ENCODE data around the gene JUP.
A peak's percentile ranks its signal among the peaks of the same experiment; 100 is the strongest.

Gene JUP

DNA sequence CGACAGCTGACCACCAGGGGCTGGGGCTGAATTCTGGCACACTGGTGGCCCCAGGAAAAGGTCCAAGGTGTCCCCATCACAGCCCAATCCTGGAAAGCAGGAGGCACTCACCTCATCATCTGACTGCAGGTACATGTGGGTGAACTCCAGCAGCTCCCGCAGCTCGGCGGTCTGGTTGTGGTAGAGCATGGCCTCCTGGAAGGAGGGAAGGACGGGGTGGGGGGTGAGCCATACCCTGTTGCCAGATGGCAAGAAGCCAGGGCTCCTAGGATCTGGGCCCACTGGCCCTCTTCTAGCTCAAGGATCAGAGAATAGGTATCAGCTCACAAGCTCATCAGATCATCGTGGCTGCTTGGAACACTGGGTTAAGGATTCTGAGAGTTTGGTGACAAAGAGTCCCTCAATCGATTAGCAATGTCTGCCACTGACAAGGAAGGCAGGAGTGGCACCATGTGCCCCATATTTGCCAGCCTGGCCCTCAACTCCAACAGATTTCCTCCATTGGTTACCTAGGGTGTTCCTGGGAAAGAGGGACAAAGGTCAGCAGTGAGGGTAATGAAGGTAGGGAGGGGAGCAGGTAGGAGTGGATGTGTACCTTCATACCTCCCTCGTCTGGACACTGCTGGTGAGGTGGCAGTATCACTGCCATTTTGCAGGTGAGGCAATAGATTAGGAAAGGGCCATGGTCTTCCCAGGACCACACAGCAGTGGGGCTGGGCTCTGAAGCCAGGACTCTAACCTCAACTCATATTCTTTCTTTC is 20.4 kb upstream of the JUP start:
- DNase-seq, result no peak

DNA sequence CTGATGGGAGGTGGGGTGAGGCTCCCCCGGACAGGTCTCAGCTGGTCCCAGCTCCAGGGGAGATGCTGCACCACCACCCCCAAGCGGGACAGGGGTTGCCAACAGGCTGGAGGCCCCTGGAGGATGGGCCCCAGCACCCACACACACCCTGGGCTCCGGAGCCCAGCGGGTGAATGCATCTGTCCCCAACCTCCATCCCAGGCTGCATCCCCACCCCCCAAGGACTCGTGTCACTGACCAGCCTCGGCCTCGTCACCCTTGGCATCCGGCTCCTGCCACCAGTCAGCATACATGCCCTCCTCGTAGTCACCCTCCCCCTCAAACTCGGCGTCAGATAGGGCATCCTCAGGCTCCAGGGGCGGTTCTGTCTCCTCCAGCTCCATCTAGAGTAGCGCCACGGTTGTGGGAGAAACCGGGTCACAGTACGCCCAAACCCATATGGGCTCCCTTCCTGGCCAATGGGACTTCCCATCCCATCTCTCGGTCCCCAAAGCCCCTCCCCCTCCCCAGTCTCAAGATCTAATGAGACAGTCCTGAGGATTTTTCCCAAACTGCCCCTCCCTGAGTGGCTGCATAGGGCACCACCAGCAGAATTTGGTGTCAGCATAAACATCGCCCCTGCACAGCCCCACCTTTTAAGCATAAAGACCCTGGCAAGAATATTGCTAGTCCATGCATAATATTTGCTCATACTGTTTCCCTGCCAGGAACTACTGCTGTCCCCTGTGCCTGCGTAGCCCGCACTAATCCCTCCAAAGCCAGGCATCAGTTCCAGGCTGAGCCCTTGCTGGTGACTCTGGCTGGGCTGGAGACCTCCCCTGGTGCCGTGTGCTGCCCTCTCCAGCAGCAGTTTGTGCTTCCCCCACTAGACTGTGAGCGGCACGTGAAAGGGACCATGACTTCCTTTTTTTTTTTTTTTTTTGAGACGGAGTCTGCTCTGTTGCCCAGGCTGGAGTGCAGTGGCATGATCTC is 16.8 kb upstream of the JUP start:
- no peak for DNase-seq

DNA sequence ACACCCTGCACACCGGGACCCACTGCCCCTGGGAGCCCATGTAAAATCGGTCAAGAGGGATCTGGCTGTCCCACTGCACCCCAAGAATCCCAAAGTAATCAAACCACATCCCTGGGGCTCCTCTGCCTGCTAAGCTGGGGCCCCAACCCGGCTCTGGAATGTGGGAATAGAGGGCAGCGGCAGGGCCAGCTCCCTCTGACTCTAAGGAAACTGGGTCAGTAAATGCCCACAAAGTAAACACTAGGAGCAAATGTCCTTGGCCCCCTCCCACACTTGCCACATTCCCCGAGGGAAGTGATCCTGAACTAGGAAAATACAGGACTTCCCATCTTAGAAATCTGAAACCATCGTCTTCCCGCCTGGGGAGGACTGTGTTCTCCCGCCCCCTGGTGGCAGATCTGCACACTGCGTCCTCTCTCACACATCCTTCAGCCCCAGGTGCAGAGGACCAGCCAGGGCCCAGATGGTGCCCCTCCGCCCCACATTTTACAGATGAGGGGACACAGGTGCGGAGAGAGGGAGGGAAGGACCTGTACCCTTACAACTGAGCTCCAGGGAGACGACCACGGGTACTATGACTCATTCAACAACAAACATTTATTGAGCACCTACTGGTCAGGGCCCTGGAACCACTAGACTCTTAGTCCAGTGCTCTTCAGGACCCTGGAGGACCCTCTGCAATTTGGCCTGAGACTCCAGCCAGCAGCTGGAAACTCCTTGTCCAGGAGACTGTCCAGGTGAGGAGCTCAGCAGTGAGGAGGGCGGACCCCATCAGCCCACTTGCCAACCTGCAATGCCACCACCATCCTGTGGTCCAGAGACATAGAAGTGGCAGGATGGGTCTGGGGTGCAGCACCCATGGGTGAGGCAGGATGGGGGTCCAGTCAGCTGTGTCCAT is 15.1 kb upstream of the JUP start:
- peak; percentile 66 to 82 for DNase-seq

DNA sequence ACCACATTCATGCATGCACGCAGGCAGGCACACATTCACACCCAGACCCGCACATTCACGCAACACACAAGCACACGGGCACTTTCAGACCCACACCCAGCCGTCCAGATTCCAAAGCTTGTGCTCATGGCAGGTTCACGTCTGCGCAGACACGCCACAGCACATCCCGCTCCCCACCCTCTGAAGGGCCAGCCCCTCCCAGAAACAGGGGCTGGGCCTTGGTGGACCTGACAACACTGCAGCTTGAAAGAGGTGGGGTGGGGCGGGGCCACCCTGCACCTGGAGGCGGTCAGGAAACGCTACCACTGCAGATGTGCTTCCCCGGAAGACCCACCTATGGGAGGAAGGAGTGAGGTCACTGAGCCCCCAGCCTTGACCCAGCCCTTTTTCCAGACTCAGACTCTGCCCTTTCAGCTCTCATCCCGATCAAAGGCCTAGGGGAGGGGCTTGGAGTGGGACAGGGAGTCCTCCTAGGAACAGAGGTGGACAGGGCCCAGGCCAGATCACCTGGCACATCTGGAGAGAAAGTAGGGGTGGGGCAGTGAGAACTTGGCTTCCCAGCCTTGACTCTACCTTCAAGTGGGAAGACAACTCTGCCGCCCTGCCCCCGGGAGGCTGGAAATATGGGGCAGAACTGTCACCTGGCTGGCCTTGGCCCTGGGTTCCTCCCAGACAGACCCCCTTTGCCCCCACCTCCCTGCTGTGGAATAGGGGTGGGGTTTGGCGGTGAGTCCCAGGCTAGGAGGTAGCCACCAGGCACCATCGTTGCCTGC is 14.3 kb upstream of the JUP start:
- DNase-seq, result no peak

DNA sequence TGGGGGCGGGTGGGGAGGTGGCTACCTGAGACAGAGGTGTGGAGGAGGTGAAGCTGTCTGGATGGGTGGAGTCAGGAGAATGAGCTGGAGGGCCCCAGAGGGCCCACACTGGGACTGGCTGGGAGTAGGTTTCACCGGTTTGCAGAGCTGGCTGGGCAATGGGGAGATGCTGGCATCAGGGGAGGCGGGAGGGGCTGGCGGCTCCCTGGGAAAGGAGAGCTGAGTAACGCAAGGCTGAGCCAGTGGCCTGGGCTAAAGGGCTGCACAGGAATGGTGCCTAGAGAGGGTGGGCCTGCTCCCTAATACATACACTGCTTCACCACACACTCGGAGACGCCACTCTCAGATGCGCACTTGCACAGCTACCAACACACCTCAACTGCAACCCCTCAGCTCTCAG is 12.9 kb upstream of the JUP start:
- no peak for DNase-seq

DNA sequence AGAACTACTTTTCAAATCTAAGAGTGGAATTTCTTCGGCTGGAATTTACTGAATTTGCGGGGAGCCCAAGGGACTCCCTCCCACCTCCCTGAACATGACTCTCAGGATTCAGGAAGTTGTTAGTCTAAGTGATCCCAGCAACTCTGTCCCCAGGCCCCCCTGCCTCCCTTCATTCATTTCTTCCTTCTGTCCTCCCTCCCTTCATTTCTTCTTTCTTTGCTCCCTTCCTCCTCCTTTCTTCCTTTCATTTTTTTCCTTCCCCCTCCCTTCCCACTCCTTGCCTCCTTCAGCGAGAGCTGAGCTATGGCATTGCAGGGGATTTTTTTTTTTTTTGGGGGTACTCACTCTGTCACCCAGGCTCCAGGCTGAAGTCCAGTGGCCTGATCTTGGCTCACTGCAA is 10.9 kb upstream of the JUP start:
- no peak for DNase-seq

DNA sequence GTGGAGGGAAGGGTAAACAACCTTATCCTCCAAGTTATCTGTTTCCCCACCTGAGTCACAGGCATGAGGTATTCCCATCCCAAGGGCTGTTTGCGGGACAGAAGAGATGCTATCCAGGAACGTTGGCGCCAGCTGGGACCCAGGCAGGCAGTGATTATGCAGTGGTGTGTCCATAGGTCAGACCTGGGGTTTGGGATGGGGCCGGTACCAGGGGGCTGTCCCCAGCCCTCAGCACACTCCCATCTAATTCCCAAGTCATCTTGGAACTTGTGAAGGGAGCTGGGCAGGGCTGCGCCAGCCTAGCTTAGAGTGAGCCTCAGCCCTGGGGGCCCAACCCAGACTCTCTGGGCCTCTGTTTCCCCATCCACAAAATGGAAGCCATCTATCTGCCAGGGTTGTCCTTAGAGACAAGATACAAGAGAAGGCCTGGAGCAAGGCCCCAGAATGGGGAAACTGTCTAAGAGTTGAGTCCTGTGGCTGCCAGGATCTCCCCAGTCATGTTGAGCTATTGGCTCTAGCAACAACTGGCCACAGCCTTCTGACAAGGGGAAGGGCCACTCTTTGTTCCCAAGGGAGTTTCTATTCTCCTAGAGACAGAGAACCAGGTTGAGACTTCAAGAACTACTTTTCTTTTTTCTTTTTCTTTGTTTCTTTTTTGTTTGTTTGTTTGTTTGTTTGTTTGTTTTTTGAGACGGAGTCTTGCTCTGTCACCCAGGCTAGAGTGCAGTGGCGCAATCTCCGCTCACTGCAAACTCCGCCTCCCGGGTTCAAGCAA is 9.8 kb upstream of the JUP start:
- no peak for DNase-seq

DNA sequence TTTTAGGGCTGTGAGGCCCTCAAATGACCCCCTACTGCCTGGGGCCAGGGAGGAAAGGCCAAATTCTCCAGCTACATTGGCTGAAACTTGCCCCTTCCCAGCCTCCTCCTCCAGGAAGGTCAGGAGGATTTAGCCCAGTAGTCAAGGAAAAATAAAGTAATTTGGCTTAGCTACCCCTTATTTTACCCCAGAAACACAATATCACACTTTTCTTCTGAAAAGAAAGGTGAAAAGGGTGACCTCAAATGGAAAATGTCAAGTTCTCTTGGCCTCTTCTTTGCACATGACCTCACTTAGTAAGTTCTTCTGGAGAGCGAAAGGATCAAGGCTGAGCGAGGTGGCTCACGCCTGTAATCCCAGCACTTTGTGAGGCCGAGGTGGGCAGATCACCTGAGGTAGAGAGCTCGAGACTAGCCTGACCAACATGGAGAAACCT is 8.0 kb upstream of the JUP start:
- no peak for DNase-seq

DNA sequence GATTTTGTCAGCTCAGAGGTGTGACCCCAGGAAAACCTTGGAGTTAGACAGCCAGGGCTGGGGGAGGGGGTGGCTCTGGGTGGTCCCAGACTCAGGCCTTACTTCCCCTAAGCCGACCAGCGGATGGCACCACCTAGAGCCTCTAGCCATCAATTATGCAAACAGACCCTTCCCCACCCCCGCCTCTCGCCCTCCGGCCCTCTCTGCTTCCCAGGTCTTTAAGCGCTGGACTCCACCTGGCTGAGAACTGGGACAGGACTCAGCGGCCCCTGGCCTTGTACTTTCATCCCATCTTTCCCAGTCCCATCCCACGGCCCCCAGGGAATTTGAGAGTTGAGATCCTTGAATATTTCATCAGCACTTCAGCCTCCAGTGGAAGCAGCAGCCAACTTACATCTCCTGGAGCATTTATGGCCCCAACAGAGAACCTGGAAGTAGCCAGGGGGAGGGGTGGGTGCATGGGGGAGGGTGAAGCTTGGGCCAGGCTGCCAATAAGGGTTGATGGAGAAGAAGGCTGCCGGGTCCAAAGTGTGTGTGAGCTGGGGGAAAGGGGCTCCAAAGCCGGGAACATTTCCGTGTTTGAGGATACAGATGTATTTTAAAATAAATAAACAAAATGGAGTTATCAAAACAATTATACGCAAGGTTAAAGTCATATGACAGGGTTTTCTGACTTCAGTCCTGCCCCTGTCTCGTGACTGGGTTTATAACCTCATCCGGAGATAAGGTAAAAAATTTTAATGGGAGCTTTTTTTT is 7.5 kb upstream of the JUP start:
- DNase-seq, result no peak

DNA sequence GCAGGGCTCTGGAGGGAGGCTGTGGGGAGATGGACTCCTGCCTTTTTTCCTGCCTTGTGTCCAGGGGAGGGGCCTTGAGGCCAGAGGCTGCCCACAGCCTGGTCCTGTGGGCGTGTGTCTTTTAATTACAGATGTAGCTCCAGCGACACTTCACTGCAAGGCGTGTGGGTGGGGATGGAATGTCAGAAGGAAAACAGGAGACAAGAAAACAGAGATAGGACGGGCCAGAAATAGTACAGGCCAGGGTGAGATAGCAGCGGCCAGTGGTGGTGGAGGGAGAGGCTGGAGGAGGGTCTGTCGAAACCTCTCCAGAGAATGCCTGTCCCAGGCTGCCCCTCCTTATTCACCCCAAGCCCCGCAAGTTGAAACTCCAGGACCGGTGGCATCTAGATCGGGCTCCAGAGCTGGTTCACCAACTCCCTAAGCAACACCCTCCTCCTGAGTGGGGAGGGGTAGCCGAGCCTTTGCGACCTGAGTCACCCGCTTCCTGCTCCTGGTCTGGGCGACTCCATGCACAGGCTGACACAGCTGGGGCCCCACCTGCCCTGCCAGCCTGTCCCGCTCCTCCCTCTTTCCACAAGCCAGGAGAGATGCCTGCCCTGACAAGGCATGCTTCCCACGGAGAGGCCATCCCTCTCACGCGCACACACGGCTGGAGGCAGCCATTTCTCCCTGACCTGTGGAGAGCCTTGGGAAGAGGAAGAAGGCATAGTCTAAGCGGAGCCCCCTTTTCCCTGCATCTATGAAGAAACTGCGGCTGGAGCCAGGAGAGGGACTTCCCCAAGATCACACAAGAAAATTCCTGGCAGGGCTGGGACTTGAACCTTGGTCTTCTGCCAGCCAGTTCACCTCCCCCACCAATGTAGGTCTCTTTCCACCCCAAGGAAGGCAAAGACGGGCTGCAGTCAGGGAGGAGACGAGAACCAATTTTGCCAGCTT is 6.6 kb upstream of the JUP start:
- no peak for DNase-seq

DNA sequence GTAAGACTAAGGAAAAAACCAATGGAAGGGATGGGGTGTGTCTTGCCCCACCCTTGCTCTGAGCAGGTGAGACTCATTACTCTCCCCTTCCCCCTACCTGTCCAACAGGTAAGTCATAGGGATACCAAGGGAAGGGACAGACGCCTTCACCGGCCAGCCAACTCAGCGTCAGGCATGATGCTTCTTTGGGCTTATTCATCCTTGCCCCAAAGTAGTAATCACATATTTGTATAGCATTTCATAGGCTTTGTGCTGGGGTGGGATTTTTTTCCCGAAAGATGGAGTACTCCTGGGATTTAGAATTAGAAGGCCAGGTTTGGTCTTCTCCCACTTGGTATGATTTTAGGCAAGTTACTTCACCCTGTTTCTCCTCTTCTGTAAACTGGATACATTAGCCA is 509 bp upstream of the JUP start:
- no peak for DNase-seq

DNA sequence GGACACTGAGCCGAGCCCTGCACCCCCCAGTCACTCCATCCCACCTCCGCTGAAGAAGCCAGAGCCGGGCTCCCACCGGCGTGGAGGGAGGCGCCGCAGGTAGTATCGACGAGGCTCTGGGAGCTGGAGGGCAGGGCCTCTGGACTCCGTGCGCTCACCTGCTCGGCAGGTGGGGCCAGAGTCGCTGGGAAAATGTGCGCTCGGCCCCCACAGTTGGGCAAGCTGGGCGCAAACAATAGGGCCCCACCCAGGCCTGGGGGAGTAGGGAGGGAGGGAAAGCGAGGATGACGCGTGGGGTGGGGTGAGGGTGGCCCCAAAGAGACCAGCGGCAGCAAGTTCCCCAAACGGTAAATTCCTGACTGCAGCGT is 668 bp downstream of the JUP start:
- no peak for DNase-seq

DNA sequence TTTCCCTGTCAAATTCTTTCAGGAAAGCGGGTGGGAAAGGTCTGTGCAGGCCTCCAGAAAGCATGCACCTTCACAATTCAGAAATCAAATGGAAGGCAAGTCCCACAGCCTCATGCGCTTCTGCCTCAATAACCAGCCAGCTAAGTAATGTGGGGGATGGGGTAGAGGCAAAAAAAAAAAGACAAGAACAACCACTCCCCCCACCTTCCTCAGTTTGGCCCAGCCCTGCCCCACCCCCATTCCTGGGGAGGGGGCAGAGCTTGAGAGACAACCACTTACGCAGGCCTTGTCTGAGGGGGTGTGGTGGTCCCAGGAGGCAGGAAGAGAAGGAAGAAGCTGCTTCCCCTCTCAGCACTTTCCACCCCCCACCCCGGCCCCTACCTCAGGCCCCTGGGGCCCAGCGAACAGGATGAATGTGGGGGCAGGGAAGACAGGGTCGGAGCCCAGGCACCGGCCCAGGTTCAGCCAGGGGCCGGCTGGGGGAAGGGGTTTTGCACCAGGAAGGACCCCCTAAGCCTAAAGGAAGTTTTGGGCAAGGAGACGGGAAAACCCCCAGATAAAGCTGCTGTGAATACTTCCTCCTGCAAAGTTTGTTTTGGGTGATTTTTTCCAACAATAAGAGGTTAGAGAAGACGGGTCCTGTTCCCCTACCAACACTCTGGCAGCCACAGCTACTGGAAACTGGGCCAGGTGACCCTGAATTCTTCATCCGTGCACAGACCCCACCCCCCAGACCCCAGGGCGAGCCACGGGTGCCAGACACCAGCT is 1.2 kb downstream of the JUP start:
- no peak for DNase-seq

DNA sequence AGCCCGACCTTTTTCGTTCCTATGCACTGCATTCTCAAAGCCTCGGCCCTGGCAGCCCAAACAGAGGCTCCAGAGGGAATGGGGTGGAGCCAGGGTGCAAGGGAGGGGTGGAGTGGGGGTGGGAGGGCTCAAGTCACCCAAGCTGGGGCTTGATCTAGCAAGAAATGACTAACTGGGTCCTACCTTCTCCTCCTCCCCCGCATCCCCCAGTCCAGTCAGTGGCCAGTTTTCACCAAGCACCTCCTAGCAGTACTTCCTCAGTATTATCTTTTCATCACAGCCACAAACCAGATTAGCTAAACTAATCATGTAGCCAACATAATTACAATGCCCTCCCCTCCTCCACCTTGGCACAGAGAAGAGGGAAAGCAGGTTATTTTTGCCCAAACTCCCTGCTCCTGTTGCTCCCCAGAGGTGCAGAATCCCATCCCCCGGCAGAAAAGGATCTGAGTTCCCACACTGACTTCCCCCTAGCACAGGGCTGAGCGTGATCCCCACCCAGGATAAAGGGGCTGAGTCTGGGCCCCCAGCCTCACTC is 2.2 kb downstream of the JUP start:
- no peak for DNase-seq

DNA sequence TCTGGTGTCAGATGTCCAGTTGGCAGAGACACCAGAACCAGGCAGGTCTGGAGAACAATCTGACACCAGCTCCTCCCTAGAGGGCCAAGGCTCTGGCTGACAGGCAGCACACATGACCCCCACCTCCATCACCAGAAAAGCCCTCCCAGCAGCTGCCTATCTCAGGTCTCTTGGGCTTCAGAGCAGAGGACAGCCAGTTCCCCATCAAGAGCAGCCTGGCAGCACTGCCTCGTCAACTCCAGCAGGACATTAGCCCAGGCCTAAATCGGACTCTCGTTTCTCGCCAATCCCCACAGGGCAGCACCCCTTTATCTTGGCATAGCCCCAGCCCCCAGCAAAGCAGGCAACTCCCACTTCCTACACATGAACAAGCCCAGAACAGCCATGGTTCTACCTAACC is 4.4 kb downstream of the JUP start:
- DNase-seq, result no peak

DNA sequence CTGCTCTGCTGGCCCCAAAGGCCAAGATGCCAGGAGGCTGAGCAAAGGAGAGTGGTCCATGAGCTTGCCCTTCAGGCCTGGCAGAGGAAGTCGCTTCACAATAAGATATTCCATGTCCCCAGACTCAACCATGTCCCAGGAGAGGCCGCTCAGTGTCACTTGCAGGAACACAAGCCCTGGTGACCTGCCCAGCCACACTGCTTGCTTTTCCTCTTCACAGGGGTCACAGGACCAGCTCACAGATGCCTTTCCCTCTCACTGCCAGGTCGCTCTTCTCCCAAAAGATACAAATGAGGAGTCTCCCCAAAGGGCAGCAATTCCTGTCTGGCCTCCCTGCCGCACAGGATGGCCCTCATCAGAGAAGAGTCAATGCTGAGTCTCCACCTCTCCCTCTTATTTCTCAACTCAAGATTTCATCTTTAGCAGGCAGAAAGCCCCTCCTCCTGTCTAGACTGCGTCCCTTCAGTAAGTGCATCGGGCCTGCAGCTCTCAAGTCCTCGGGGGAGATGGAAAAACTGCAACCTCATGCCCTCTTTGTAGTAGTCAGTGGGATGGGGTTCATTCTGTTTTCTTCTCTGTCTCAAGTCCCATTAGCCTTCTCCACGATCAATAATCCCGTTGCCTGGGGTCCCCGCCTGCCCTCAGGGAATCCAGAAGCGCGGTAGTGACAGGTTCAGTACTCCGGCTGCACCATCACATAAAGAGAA is 5.0 kb downstream of the JUP start:
- DNase-seq, result no peak

DNA sequence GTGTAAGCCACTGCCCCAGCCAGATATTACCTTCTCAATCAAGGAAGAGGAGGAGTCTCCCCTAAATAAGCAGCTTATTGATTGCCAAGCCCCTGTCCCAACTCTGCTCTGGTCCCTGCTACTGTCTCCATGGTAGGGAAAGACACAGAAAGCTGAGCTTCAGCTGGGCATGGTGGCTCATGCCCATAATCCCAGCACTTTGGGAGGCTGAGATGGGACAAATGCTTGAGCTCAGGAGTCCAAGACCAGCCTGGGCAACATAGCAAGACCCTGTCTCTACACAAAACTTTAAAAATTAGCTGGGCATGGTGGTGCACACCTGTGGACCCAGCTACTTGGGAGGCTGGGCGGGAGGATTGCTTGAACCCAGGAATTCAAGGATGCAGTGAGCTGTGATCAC is 6.6 kb downstream of the JUP start:
- no peak for DNase-seq

Data from NCI-H524 (cell line).